Fibroblast of mammary gland (primary cell): ENCODE data around the gene PRKG1.

Experiments
- DNase-seq: peaks from one replicate; pipeline ENCODE4 v3.0.0-alpha.2; 2010; ENCODE audit warnings: low read depth
- H3K4me3 ChIP-seq: 2 replicates; pipeline ENCODE4 v1.5.1; 2011; ENCODE audit warnings: low read depth, mild to moderate bottlenecking, low read length, moderate library complexity; ENCODE audit not compliant: control insufficient read depth
- CTCF ChIP-seq: conservative IDR thresholded peaks from 2 replicates; pipeline ENCODE4 v1.5.1; 2011; ENCODE audit warnings: low read depth, low read length, inconsistent platforms; ENCODE audit not compliant: control insufficient read depth, insufficient read depth

The PRKG1 gene

GRCh38 chr10:51815723-51816122 lies 741.4 kb downstream of the PRKG1 start:
- H3K4me3 ChIP-seq = no peak overlapping the region
- no peak for TF ChIP-seq CTCF
- DNase-seq = no peak

- DNase-seq = no peak
- no peak overlapping the region for H3K4me3 ChIP-seq
Observed at GRCh38 chr10:51821045-51821444, 746.8 kb downstream of the PRKG1 start.

DNA sequence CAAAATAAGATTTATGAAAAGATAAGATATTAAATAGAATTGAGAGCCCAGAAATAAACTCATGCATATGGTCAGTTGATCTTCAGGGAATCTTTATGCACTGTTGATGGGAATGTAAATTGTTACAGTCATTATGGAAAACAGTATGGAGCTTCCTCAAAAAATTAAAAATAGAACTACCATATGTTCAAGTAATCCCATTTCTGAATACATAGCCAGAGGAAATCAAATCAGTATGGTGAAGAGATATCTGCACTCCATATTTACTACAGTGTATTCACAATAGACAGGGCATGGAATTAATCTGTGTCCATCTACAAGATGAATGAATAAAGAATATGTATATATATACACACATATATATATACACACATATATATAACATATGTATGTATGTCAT lies 747.5 kb downstream of the PRKG1 start:
- H3K4me3 ChIP-seq = no peak overlapping the region
- no peak for DNase-seq
- no peak for TF ChIP-seq CTCF

More at GRCh38 chr10:51821045-51821444, 746.8 kb downstream of the PRKG1 start:
- TF ChIP-seq CTCF = no peak

DNA sequence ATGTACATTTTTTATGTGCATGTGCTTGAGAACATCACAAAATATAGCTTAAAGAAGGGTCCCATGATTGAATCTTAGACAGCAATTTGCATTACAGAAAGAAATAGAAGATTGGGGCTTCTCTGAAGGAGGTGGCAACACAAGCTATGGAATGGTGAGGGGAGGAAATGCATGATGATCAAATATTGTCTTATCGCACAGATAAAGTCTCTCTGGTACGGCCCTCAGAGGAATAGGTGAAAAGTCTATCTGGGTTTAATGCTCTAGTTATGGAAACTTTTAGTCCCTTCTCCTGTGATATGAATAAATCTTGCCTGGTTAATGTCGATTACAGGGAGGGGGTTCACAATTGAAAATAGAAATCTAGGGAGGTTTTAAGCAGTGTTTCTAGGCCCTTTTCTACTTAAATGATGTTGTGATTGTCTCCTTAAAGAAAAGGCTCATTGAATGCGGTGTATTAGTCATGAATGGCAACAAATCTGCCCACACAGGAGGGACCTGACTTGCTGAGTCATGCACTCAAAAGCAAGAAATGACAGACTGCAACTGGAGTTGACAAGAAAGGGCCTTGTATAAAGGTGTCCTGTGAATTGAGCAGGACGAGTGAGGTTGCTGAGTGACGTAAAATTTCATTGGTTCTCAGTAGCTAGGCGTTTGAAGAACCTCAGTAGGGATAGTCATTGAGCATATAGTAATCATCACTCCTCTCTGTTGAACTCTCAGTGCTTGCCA lies 758.5 kb downstream of the PRKG1 start:
- DNase-seq = peak; percentile 79
- TF ChIP-seq CTCF = no peak
- no peak overlapping the region for H3K4me3 ChIP-seq

DNA sequence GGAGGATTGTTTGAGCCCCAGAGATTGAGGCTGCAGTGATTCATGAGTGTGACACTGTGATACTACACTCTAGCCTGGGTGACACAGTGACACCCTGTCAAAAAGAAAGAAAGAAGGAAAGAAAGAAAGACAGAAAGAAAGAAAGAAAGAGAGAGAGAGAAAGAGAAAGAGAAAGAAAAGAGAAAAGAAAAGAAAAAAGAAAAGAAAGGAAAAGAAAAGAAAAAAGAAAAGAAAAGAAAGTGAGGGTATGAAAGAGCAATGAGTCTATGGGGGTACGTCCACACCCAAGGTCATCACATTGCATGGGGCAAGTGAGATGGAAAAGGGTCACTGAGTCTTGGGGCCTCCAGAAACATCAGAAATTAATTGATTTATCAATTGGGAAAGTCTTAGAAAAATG lies 760.3 kb downstream of the PRKG1 start:
- no peak for TF ChIP-seq CTCF
- no peak for DNase-seq

DNA sequence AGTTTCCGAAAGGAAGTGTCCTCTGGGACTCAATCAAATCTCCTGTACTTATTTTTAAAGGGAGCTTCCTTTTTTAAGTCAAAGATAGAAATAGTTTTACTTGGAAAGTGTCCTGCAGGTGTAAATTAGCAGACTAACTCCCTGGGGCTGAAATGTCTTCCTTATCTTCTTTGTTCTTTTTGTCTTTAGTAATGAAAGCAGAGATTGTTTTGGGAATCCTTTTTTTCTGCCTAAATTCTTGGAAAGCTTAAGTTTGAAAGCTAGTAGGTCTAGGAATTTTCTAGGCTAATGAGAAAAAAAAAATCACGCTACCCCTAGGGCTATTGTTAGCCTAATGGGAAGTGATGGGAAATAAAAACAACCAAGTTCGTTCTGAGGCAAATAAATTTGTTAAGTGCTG lies 764.2 kb downstream of the PRKG1 start:
- TF ChIP-seq CTCF = no peak

More for the DNA sequence above, 760.3 kb downstream of the PRKG1 start:
- H3K4me3 ChIP-seq = no peak overlapping the region

More for the DNA sequence above, 764.2 kb downstream of the PRKG1 start:
- H3K4me3 ChIP-seq = no peak overlapping the region
- no peak for DNase-seq
